Activated T-helper 9 cell treated with anti-CD3 and anti-CD28 coated beads, Interleukin-2, amount 50 U/mL, for 16 hours (primary cell): Measurements from ENCODE around the gene NXT2.
"Not testable (repeated sequence)": the region's sequence is repeated elsewhere in the genome, so short reads cannot be mapped to it uniquely, and the experiment has no call there.

Experiments used
- DNase-seq: peaks from one replicate; pipeline ENCODE4 v3.0.0-alpha.2; 2020; ENCODE audit warnings: low read depth

The NXT2 gene

DNA sequence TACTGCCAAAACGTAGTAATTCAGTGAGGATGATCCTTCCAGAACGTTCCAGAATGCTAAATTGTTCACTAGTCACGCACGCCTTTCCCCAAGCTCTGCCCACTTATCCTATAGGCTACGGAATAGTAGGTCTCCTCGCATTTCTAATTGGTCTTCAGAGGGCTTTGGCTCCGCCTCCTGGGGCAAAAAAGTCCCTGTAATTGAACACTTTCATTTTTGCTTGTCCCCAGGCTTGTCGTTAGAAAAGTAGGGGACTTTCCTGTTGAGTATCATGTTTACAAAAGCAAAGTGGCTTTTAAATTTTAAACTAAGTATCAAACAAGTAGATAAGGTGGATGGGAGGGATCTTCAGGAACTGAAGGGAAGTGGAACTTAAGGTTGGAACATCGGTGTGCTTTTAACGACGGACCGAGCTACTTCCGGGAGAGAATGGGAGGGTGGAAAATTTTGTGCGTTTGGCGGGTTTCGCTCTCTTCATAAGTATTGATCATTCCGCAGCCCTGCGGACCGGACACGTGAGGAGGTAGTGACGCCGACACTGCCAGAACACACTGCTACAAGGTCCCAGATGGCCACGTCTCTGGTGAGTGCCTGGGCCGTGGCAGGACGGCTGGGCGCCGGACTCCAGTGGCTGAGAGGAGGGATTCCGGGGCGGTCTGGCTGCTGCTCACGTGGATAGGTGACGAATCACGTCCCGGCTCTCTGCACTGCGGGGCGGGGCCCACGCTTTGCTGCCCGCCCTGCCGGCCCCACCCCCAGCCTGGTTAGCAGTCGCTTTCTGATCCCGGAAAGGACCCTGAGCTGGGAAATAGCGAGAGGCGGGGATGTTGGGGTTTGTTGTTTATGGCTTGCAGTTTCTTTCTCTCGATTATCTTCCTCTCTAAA lies at the start of gene NXT2:
Gene NXT2, plus strand, starts transcription at position 406 of the 885 bp plus-strand sequence. Its CDS starts 163 bp downstream, at position 569.
- DNase-seq = peak; percentile 77

GRCh38 chrX:109487640-109488039 lies 49.0 kb upstream of the NXT2 start:
- DNase-seq = no peak

GRCh38 chrX:109489174-109489573 lies 47.5 kb upstream of the NXT2 start:
- no peak for DNase-seq

DNA sequence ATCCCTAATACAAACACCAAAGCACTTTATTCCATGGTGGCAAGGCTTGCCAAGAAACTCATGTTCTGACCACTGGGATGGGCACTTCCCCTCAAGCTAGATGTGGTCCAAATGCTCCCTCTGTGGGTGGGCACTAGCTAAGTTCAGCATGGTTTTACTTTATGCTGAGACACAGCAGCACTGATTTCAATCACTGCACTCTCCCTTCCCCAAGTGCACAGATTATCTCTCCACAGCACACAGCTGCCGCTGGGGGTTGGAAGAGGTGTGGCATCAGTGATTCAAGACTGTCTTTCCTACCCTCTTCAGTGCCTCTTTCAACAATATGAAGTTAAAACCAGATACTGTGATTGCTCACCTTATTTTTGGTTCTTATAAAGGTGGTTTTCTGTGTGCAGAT lies 38.2 kb upstream of the NXT2 start:
- DNase-seq = no peak

DNA sequence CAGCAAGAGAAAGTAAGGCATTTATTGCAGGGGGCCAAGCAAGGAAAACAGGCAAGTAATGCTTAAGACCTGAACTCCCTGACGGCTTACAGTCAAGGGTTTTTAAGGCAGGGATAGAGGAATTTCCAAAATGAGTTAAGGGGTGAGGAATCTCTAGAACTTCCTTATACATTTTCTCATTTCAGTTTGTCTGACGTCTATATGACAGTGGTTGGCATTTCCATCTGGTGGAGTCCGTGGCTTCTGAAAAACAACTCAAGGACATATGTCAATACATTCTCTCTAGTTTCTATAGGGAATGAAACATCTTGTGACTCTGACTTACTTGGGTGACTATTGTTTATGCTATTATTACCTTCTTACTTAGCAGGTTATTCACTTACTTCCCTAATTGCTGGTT lies 35.5 kb upstream of the NXT2 start:
- DNase-seq = no peak

DNA sequence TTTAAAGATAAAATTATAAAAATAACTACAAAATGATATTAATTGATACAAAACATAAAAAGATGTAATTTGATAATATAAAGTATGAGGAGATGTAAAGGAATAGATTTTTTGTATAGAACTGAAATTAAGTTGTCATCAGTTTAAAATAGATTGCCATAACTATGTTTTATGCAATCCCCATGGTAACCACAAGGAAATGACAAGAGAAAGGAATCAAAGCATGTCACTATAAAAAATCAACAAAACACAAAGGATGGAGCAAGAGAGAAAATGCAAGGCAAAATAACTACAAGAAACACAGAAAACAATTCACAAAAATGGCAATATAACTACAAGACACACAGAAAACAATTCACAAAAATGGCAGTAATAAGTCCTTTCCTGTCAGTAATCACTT lies 27.7 kb upstream of the NXT2 start:
- DNase-seq = no peak

GRCh38 chrX:109511113-109511512 lies 25.5 kb upstream of the NXT2 start:
- no peak for DNase-seq

- no peak for DNase-seq
Measured at GRCh38 chrX:109519001-109519400, 17.6 kb upstream of the NXT2 start.

DNA sequence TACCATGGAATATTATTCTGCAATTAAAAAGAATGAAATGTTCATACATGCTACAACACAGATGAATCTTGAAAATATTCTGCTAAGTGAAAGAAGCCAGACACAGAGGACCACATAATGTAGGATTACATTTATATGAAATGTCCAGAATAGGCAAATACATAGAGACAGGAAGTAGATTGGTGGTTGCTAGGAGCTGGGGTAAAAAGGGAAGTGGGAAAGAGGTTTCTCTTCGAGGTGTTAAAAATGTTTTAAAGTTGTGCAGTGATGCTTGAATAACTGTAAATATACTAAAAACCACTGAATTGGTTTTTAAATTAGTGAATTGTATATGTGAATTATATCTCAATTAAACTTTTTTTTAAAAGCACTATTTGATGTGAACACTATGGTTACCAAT lies 3.6 kb upstream of the NXT2 start:
- DNase-seq = no peak

- no peak for DNase-seq
Measured at GRCh38 chrX:109533631-109534030, 3.0 kb upstream of the NXT2 start.

GRCh38 chrX:109534933-109535332 lies 1.7 kb upstream of the NXT2 start:
- no peak for DNase-seq

GRCh38 chrX:109535578-109535977 lies 1.1 kb upstream of the NXT2 start:
- DNase-seq = no peak

GRCh38 chrX:109537324-109537665 lies 651 bp downstream of the NXT2 start:
- no peak for DNase-seq

DNA sequence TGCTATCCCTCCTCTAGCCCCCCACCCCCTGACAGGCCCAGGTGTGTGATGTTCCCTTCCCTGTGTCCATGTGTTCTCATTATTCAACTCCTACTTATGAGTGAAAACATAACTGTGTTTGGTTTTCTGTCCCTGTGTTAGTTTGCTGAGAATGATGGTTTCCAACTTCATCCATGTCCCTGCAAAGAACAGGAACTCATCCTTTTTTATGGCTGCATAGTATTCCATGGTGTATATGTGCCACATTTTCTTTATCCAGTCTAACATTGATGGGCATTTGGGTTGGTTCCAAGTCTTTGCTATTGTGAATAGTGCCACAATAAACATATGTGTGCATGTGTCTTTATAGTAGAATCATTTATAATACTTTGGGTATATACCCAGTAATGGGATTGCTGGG lies 2.4 kb downstream of the NXT2 start:
- not testable (repeated sequence) for DNase-seq

DNA sequence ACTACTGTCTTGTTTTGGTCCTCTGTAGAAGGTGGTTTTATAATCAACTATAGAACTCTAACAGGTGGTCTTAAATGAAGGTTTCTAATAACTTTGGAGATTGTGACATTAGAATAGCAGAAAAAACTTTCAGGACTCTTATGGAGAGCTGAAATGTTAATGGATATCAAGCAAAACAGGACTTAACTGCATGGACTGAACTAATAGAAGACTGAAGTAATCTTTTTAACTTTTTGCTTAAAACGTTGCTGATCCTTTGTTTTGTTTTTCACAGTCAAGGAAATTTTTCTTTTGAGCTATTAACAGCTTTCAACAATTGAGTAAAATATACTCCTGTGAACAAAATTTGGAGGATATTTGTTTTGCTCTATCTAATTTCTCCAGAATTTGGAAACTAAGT lies 17.2 kb downstream of the NXT2 start:
- DNase-seq = no peak

DNA sequence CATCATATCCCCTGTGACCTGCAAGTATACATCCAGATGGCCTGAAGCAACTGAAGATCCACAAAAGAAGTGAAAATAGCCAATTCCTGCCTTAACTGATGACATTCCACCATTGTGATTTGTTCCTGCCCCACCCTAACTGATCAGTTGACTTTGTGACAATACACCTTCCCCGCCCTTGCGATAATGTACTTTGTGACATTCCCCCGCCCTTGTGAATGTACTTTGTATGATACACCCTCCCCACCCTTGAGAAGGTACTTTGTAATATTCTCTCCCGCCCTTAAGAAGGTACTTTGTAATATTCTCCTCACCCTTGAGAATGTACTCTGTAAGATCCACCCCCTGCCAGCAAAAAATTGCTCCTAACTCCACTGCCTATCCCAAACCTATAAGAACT lies 39.4 kb downstream of the NXT2 start:
- DNase-seq = not testable (repeated sequence)

GRCh38 chrX:109577055-109577454 lies 40.4 kb downstream of the NXT2 start:
- DNase-seq = no peak

GRCh38 chrX:109578916-109579315 lies 42.3 kb downstream of the NXT2 start:
- no peak for DNase-seq

DNA sequence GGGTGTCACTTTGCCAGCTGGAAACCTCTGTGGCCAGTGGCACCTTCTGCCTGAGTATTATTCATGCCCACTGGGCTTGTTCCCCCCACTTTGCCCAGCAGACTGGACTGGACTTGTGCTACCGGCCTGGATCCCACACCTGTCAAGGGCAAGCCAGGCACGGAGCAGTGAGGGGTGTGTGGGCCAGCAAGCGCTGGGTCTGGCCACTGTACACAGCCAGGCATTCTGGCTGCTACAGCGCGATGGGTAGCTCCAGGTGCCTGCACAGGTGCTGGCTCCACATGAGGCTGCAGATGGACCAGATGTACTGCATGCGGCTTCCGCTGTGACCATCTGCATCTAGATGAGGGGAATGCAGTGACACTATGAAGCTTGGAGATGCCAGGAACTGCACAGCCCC lies 48.8 kb downstream of the NXT2 start:
- no peak for DNase-seq

DNA sequence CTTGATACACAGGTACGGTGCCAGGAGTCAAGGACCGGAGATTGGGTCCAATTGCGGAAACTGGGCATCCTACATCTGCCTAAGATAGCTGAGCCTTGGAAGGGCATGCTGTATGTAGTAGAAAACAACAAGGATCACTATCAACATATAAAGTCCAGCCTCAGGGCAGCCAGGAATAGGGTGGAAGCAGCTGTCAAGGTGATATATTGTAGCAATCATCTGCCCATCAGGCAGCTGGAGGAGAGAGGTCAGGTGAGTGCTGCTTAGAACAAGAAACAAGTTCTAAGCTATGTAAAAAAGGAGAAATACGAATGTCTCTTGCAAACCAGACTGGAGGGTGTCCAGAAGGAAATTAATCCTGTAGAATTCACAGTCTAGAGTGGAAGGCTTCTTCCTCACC lies 53.5 kb downstream of the NXT2 start:
- no peak for DNase-seq
